ENCODE measurements around the gene WHAMM. TPM values are rescaled to one million over a fixed set of nuclear protein-coding genes. Genes with fewer than 3 reads are reported as not detected.

The WHAMM gene, protein sequence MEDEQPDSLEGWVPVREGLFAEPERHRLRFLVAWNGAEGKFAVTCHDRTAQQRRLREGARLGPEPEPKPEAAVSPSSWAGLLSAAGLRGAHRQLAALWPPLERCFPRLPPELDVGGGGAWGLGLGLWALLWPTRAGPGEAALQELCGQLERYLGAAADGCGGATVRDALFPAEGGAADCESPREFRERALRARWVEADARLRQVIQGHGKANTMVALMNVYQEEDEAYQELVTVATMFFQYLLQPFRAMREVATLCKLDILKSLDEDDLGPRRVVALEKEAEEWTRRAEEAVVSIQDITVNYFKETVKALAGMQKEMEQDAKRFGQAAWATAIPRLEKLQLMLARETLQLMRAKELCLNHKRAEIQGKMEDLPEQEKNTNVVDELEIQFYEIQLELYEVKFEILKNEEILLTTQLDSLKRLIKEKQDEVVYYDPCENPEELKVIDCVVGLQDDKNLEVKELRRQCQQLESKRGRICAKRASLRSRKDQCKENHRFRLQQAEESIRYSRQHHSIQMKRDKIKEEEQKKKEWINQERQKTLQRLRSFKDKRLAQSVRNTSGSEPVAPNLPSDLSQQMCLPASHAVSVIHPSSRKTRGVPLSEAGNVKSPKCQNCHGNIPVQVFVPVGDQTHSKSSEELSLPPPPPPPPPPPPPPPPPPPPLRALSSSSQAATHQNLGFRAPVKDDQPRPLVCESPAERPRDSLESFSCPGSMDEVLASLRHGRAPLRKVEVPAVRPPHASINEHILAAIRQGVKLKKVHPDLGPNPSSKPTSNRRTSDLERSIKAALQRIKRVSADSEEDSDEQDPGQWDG
- total RNA-seq = 3.5 and 4.8 TPM in 2 replicates

DNA sequence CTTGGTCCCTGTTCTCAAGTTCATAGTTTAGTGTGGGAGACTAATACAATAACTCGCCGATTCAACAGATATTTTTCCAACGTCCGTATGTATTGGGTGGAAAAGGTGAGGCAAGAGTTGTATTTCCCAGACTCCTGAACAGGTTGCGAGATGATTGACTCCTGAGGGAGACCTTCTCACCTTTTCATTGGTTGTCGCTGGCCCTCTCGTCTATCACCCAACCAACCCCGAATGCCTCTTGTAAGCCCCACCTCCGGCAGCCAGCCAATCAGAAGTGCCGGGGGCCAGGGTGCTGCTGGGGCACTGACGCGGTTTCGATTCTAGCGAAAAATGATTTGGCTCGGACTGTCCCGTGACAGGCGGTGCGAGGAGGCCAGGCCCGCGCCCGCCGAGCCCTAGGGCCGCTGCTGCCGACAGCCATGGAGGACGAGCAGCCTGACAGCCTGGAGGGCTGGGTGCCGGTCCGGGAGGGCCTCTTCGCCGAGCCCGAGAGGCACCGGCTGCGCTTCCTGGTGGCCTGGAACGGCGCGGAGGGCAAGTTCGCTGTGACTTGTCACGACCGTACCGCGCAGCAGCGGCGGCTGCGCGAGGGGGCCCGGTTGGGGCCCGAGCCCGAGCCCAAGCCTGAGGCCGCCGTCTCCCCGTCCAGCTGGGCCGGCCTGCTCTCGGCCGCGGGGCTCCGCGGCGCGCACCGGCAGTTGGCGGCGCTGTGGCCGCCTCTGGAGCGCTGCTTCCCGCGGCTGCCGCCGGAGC, at the start of gene WHAMM:
Gene WHAMM, plus strand, starts transcription at position 321 of the 753 bp plus-strand sequence. Its CDS starts 99 bp downstream, at position 420.

DNA sequence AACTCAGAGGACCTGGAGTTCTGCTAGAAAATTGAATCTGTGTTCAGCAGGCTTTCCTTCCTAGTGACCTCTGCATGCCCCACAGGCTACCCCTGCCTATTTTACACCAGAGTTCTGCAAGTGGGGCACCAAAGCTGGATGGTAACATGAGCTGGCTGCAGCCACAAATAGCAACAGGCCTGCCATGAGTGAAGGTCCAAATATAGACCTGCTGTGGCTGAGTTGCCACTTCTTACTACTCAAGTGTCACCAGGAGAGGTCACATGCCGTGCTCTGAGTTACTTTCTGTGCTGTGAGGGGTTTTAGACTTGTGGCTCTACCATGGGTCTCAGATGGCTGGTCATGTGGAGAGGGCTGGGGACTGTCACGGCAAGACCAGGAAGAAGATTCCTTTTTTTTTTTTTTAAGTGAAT, 3.4 kb upstream of the WHAMM start, which contains the start of gene FSD2:
Gene FSD2, minus strand, starts transcription at position 76 of the 413 bp plus-strand sequence. CDS start 18,679 bp downstream, outside the sequence.

Other genes with a start within 250 kb of the WHAMM start
- gene CPEB1, start 162.3 kb upstream of the WHAMM start, total RNA-seq = 3.0 and 8.1 TPM in 2 replicates
- 0.53 TPM in 1 of 2 replicates, not detected in the other for gene AP3B2, start 99.8 kb upstream of the WHAMM start, total RNA-seq
- not detected in 2 replicates for gene FSD2, start 3.6 kb upstream of the WHAMM start, total RNA-seq
- 1.4 TPM in 1 of 2 replicates, not detected in the other for gene HOMER2, start 143.1 kb downstream of the WHAMM start, total RNA-seq
- gene RAMAC, start 176.6 kb downstream of the WHAMM start, total RNA-seq = 20.2 and 31.7 TPM in 2 replicates
- 8.3 and 9.5 TPM in 2 replicates for gene C15orf40, start 202.0 kb downstream of the WHAMM start, total RNA-seq

Measured in myometrial cell (primary cell).